Trophoblast cell (in vitro differentiated cells and primary cell): ENCODE results near the gene TMEM132C.

Source experiments
- DNase-seq, 2 donors: peaks; one replicate each; pipeline ENCODE4 v3.0.0-alpha.2; 2016
- H2AFZ ChIP-seq: 2 replicates; pipeline ENCODE4 v1.6.1; 2013; ENCODE audit warnings: low read length, moderate library complexity, mild to moderate bottlenecking; ENCODE audit not compliant: insufficient read depth, poor library complexity
- H2AK5ac ChIP-seq: 2 replicates; pipeline ENCODE4 v1.6.1; 2013; ENCODE audit warnings: mild to moderate bottlenecking, low read length
- H2BK120ac ChIP-seq: 2 replicates; pipeline ENCODE4 v1.6.1; 2013; ENCODE audit warnings: low read length, mild to moderate bottlenecking, moderate library complexity; ENCODE audit not compliant: insufficient read depth, poor library complexity
- H2BK12ac ChIP-seq: 2 replicates; pipeline ENCODE4 v1.6.1; 2013; ENCODE audit warnings: mild to moderate bottlenecking, low read length, moderate library complexity
- H2BK5ac ChIP-seq: 2 replicates; pipeline ENCODE4 v1.6.1; 2013; ENCODE audit warnings: low read length, low read depth, moderate library complexity, mild to moderate bottlenecking; ENCODE audit not compliant: poor library complexity
- H3K14ac ChIP-seq: 2 replicates; pipeline ENCODE4 v1.6.1; 2013; ENCODE audit warnings: mild to moderate bottlenecking, low read length
- H3K18ac ChIP-seq: 2 replicates; pipeline ENCODE4 v1.6.1; 2013; ENCODE audit warnings: mild to moderate bottlenecking, low read length
- H3K23ac ChIP-seq: 2 replicates; pipeline ENCODE4 v1.6.1; 2013; ENCODE audit warnings: low read length
- H3K27ac ChIP-seq: 2 replicates; pipeline ENCODE4 v1.5.1; 2013; ENCODE audit warnings: low read depth, mild to moderate bottlenecking, inconsistent platforms, low read length, moderate library complexity
- H3K27me3 ChIP-seq: 2 replicates; pipeline ENCODE4 v1.6.1; 2013; ENCODE audit warnings: inconsistent platforms, mild to moderate bottlenecking, low read length, moderate library complexity; ENCODE audit not compliant: insufficient read depth
- H3K36me3 ChIP-seq, 2 experiments: 1 replicate in 1 of 2; 2 replicates in 1 of 2; pipeline ENCODE4 v1.6.1; 2013; ENCODE audit warnings: low read length in 2 of 2, mild to moderate bottlenecking in 2 of 2, moderate library complexity in 1 of 2; ENCODE audit not compliant: insufficient read depth in 2 of 2, control insufficient read depth in 1 of 2
- H3K4ac ChIP-seq: 2 replicates; pipeline ENCODE4 v1.6.1; 2013; ENCODE audit warnings: low read depth, mild to moderate bottlenecking, low read length, moderate library complexity
- H3K4me1 ChIP-seq, 2 experiments: 1 replicate in 1 of 2; 2 replicates in 1 of 2; pipeline ENCODE4 v1.6.1; 2013; ENCODE audit warnings: low read length in 2 of 2, mild to moderate bottlenecking in 2 of 2, moderate library complexity in 1 of 2; ENCODE audit not compliant: insufficient read depth in 2 of 2, control insufficient read depth in 1 of 2
- H3K4me2 ChIP-seq: 2 replicates; pipeline ENCODE4 v1.6.1; 2013; ENCODE audit warnings: inconsistent platforms, mild to moderate bottlenecking, low read length, moderate library complexity
- H3K4me3 ChIP-seq: 2 replicates; pipeline ENCODE4 v1.5.1; 2013; ENCODE audit warnings: mild to moderate bottlenecking, low read depth, low read length, inconsistent platforms
- H3K79me1 ChIP-seq: one replicate; pipeline ENCODE4 v1.6.1; 2013; ENCODE audit warnings: low read length
- H3K79me2 ChIP-seq: 2 replicates; pipeline ENCODE4 v1.6.1; 2013; ENCODE audit warnings: low read length, mild to moderate bottlenecking; ENCODE audit not compliant: control insufficient read depth, insufficient read depth, poor library complexity
- H3K9ac ChIP-seq: 2 replicates; pipeline ENCODE4 v1.6.1; 2013; ENCODE audit warnings: mild to moderate bottlenecking, low read length
- H3K9me3 ChIP-seq: 2 replicates; pipeline ENCODE4 v1.6.1; 2013; ENCODE audit warnings: low read depth, mild to moderate bottlenecking, control low read depth, inconsistent platforms, low read length; ENCODE audit not compliant: insufficient read depth
- H4K12ac ChIP-seq: 2 replicates; pipeline ENCODE4 v1.6.1; 2013; ENCODE audit warnings: low read depth, mild to moderate bottlenecking, low read length, moderate library complexity
- H4K8ac ChIP-seq: 2 replicates; pipeline ENCODE4 v1.6.1; 2013; ENCODE audit warnings: low read depth, mild to moderate bottlenecking, low read length, moderate library complexity
- H4K91ac ChIP-seq: one replicate; pipeline ENCODE4 v1.6.1; 2013; ENCODE audit warnings: low read depth, mild to moderate bottlenecking, low read length, moderate library complexity
- WGBS: extraction: QIAGEN DNeasy Blood & Tissue Kit; methylation state at CpG from one replicate; pipeline ENCODE4 v1.1.7; 2013; ENCODE audit warnings: missing lambda C conversion rate; ENCODE audit not compliant: insufficient read length, insufficient coverage; ENCODE audit errors: extremely low coverage; 5-methylcytosine and 5-hydroxymethylcytosine counted together

Gene TMEM132C

GRCh38 chr12:128675576-128675975 is 408.6 kb downstream of the TMEM132C start:
- H4K91ac ChIP-seq = no peak overlapping the region

GRCh38 chr12:128680555-128680954 is 413.6 kb downstream of the TMEM132C start:
- no peaks in the 10 kb centered on the region for H3K27me3 ChIP-seq
- no peak overlapping the region for H3K18ac ChIP-seq
- no peaks in the 10 kb centered on the region for H3K36me3 ChIP-seq
- H3K79me2 ChIP-seq = no peaks in the 10 kb centered on the region
- H4K8ac ChIP-seq = no peak overlapping the region
- H3K4me2 ChIP-seq = no peak overlapping the region
- no peak overlapping the region for H3K23ac ChIP-seq
- WGBS = no CpG with 5 or more reads among the region's 2 CpGs
- H3K9ac ChIP-seq = no peak overlapping the region
- H3K4me1 ChIP-seq = no peaks in the 10 kb centered on the region
- H3K14ac ChIP-seq = no peak overlapping the region
- H4K12ac ChIP-seq = no peak overlapping the region
- no peak overlapping the region for H3K4me3 ChIP-seq
- no peak overlapping the region for H4K91ac ChIP-seq
- no peak overlapping the region for H2AFZ ChIP-seq
- H3K79me1 ChIP-seq = no peaks in the 10 kb centered on the region
- no peak overlapping the region for H2BK120ac ChIP-seq
- no peak overlapping the region for H2BK12ac ChIP-seq
- no peak overlapping the region for H2AK5ac ChIP-seq
- H3K9me3 ChIP-seq = no peaks in the 10 kb centered on the region
- no peak overlapping the region for H3K27ac ChIP-seq
- H2BK5ac ChIP-seq = no peak overlapping the region
- DNase-seq = no peak
- H3K4ac ChIP-seq = no peak overlapping the region

More at GRCh38 chr12:128675576-128675975, 408.6 kb downstream of the TMEM132C start:
- Histone ChIP-seq H2BK120ac (no peak overlapping the region), H3K79me2 (no peaks in the 10 kb centered on the region), H4K8ac (no peak overlapping the region), H3K4me2 (no peak overlapping the region), H3K23ac (no peak overlapping the region), H3K4me1 (no peaks in the 10 kb centered on the region), H2BK12ac (no peak overlapping the region), H3K14ac (no peak overlapping the region), H3K9ac (no peak overlapping the region), H3K4ac (no peak overlapping the region), H3K4me3 (no peak overlapping the region), H2AK5ac (no peak overlapping the region), H3K36me3 (no peaks in the 10 kb centered on the region), H2AFZ (no peak overlapping the region), H3K79me1 (no peaks in the 10 kb centered on the region), H3K18ac (no peak overlapping the region), H3K9me3 (no peaks in the 10 kb centered on the region), H3K27me3 (no peaks in the 10 kb centered on the region), H4K12ac (no peak overlapping the region), H2BK5ac (no peak overlapping the region), H3K27ac (no peak overlapping the region)
- DNase-seq = no peak

- no peaks in the 10 kb centered on the region for H3K79me2 ChIP-seq
- no peak overlapping the region for H3K18ac ChIP-seq
- no peak overlapping the region for H3K27ac ChIP-seq
- no peak overlapping the region for H3K14ac ChIP-seq
- no peaks in the 10 kb centered on the region for H3K79me1 ChIP-seq
- WGBS = no CpG with 5 or more reads among the region's 20 CpGs
- no peak for DNase-seq
- no peak overlapping the region for H4K12ac ChIP-seq
- H3K4me3 ChIP-seq = peak overlapping the region; percentile 14
- no peaks in the 10 kb centered on the region for H3K27me3 ChIP-seq
- H2BK120ac ChIP-seq = no peak overlapping the region
- H3K9me3 ChIP-seq = peaks cover 3% of the 10 kb centered on the region
- H4K8ac ChIP-seq = no peak overlapping the region
- H2BK5ac ChIP-seq = no peak overlapping the region
- H2AK5ac ChIP-seq = no peak overlapping the region
- H4K91ac ChIP-seq = no peak overlapping the region
- H3K9ac ChIP-seq = no peak overlapping the region
- H3K36me3 ChIP-seq = no peaks in the 10 kb centered on the region
- no peak overlapping the region for H2AFZ ChIP-seq
- no peak overlapping the region for H3K4ac ChIP-seq
- no peaks in the 10 kb centered on the region for H3K4me1 ChIP-seq
- H2BK12ac ChIP-seq = no peak overlapping the region
- no peak overlapping the region for H3K23ac ChIP-seq
- H3K4me2 ChIP-seq = no peak overlapping the region
These were observed 415.7 kb downstream of the TMEM132C start for GRCh38 chr12:128682548-128683275.

GRCh38 chr12:128684352-128684751 is 417.4 kb downstream of the TMEM132C start:
- Histone ChIP-seq H3K79me1 (no peaks in the 10 kb centered on the region), H2BK12ac (no peak overlapping the region), H3K9me3 (peaks cover 4% of the 10 kb centered on the region)

More at GRCh38 chr12:128684352-128684751, 417.4 kb downstream of the TMEM132C start:
- Histone ChIP-seq H3K4me2 (no peak overlapping the region), H3K27me3 (no peaks in the 10 kb centered on the region), H3K23ac (no peak overlapping the region), H2AFZ (no peak overlapping the region), H4K8ac (no peak overlapping the region), H4K12ac (no peak overlapping the region), H2BK5ac (no peak overlapping the region), H3K18ac (no peak overlapping the region), H3K4me1 (no peaks in the 10 kb centered on the region), H3K4me3 (no peak overlapping the region), H2AK5ac (no peak overlapping the region), H3K36me3 (no peaks in the 10 kb centered on the region), H4K91ac (no peak overlapping the region), H3K79me2 (no peaks in the 10 kb centered on the region), H2BK120ac (no peak overlapping the region), H3K9ac (no peak overlapping the region), H3K4ac (no peak overlapping the region), H3K14ac (no peak overlapping the region), H3K27ac (no peak overlapping the region)
- no CpG with 5 or more reads among the region's 9 CpGs for WGBS
- DNase-seq = no peak
